OCI-LY3 (cell line): ENCODE measurements around the gene NUB1.

ENCODE experiments used
- CTCF ChIP-seq: fragments of 200-600, 300-600 bp; sonication (generic); IDR thresholded peaks from 2 replicates; pipeline ENCODE4 v1.5.1; 2014; ENCODE audit warnings: antibody characterized with exemption, low read length, low read depth
- EZH2phosphoT487 ChIP-seq: fragments of 200-600 bp; shearing (Covaris generic); IDR thresholded peaks from 2 replicates; pipeline ENCODE4 v1.6.1; 2018; ENCODE audit warnings: antibody characterized with exemption, mixed run types, low read depth

GRCh38 chr7:151321341-151321740 is 20.3 kb upstream of the NUB1 start:
- TF ChIP-seq CTCF (no peak), EZH2phosphoT487 (no peak)
